ENCODE data around the gene POU5F1. TPM values are rescaled to one million over a fixed set of nuclear protein-coding genes. Genes with fewer than 3 reads are reported as not detected.
A peak's percentile ranks its signal among the peaks of the same experiment; 100 is the strongest.
"Not testable (repeated sequence)": the region's sequence is repeated elsewhere in the genome, so short reads cannot be mapped to it uniquely, and the experiment has no call there.

POU5F1 gene
- total RNA-seq, 6 donors from 2014 or later = 4.1 to 13.6 (median 5.7) TPM

GRCh38 chr6:31194061-31194834 lies 23.8 kb upstream of the POU5F1 start:
- TF ChIP-seq, protein P1, sequence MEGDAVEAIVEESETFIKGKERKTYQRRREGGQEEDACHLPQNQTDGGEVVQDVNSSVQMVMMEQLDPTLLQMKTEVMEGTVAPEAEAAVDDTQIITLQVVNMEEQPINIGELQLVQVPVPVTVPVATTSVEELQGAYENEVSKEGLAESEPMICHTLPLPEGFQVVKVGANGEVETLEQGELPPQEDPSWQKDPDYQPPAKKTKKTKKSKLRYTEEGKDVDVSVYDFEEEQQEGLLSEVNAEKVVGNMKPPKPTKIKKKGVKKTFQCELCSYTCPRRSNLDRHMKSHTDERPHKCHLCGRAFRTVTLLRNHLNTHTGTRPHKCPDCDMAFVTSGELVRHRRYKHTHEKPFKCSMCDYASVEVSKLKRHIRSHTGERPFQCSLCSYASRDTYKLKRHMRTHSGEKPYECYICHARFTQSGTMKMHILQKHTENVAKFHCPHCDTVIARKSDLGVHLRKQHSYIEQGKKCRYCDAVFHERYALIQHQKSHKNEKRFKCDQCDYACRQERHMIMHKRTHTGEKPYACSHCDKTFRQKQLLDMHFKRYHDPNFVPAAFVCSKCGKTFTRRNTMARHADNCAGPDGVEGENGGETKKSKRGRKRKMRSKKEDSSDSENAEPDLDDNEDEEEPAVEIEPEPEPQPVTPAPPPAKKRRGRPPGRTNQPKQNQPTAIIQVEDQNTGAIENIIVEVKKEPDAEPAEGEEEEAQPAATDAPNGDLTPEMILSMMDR (IDR thresholded peaks at IDR 0.05) = no peak
- TF ChIP-seq POLR2A (IDR thresholded peaks at IDR 0.05) (no peak), EP300 (IDR thresholded peaks at IDR 0.05) (no peak), POLR2AphosphoS5 (IDR thresholded peaks at IDR 0.05) (no peak)
- H3K4me1 ChIP-seq = peaks cover 13 to 30% (median 20%) of the 10 kb centered on the region in 4 donors
- WGBS, 2 donors = 40 to 46% methylated on average over 6 of the region's 6 CpGs
- H3K27me3 ChIP-seq = no peaks in the 10 kb centered on the region
- peak overlapping the region; percentile 12 to 71 (median 48) for H3K27ac ChIP-seq
- DNase-seq (no peak), ATAC-seq (ENCODE audit: low FRiP score in 2 of 2) (no peak)
- H3K4me3 ChIP-seq = no peak overlapping the region
- H3K9me3 ChIP-seq = no peaks in the 10 kb centered on the region
- no peaks in the 10 kb centered on the region for H3K36me3 ChIP-seq

GRCh38 chr6:31193206-31193605 lies 22.7 kb upstream of the POU5F1 start:
- Histone ChIP-seq H3K9me3 (no peaks in the 10 kb centered on the region), H3K4me3 (no peak overlapping the region), H3K27me3 (no peaks in the 10 kb centered on the region), H3K4me1 (peaks cover 5 to 22% (median 14%) of the 10 kb centered on the region in 4 donors), H3K27ac (peak overlapping the region in 1 of 4 donors; percentile 47), H3K36me3 (no peaks in the 10 kb centered on the region)
- DNase-seq (no peak), ATAC-seq (ENCODE audit: low FRiP score in 2 of 2) (no peak)
- 80 to 81% methylated on average over 7 to 8 of the region's 8 CpGs for WGBS, 2 donors
- TF ChIP-seq, protein P1 (IDR thresholded peaks at IDR 0.05) = no peak
- TF ChIP-seq POLR2A (IDR thresholded peaks at IDR 0.05) = no peak
- TF ChIP-seq POLR2AphosphoS5 (IDR thresholded peaks at IDR 0.05) = no peak
- no peak for TF ChIP-seq EP300 (IDR thresholded peaks at IDR 0.05)

GRCh38 chr6:31192431-31193105 lies 22.1 kb upstream of the POU5F1 start:
- DNase-seq (peak in 1 of 2 donors; percentile 71), ATAC-seq (ENCODE audit: low FRiP score in 2 of 2) (peak; percentile 39 to 56)
- H3K27me3 ChIP-seq, H3K9me3 ChIP-seq, H3K36me3 ChIP-seq, H3K4me3 ChIP-seq, H3K27ac ChIP-seq: not testable (repeated sequence)
- TF ChIP-seq, protein P1 (IDR thresholded peaks at IDR 0.05) = peak; percentile 34 to 71 (median 46)
- WGBS, 2 donors = 55 to 65% methylated on average over 10 of the region's 10 CpGs
- peaks cover 8 to 22% (median 14%) of the 10 kb centered on the region in 4 donors for H3K4me1 ChIP-seq

GRCh38 chr6:31190488-31190887 lies 20.0 kb upstream of the POU5F1 start:
- no peak overlapping the region for H3K27ac ChIP-seq
- TF ChIP-seq, protein P1 (IDR thresholded peaks at IDR 0.05) = no peak
- TF ChIP-seq EP300 (IDR thresholded peaks at IDR 0.05) (no peak), POLR2AphosphoS5 (IDR thresholded peaks at IDR 0.05) (no peak), POLR2A (IDR thresholded peaks at IDR 0.05) (no peak)
- H3K36me3 ChIP-seq = no peaks in the 10 kb centered on the region
- no peaks in the 10 kb centered on the region for H3K9me3 ChIP-seq
- ATAC-seq (ENCODE audit: low FRiP score in 2 of 2) (no peak), DNase-seq (no peak)
- no peak overlapping the region for H3K4me3 ChIP-seq
- H3K4me1 ChIP-seq = peaks cover 10 to 19% (median 15%) of the 10 kb centered on the region in 4 donors
- WGBS, 2 donors = 72 to 84% methylated on average over 4 of the region's 4 CpGs
- H3K27me3 ChIP-seq = no peaks in the 10 kb centered on the region

DNA sequence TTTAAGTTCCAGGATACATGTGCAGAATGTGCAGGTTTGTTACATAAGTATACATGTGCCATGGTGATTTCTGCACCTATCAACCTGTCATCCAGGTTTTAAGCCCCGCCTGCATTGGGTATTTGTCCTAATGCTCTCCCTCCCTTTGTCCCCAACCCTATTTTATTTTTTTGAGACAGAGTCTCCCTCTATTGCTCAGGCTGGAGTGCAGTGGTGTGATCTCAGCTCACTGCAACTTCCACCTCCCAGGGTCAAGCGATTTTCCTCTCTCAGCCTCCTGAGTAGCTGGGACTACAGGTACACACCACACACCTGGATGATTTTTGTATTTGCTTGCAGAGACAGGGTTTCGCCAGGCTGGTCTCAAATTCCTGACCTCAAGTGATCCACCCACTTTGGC lies 18.7 kb upstream of the POU5F1 start:
- not testable (repeated sequence) for H3K4me1 ChIP-seq; H3K36me3 ChIP-seq; DNase-seq; H3K4me3 ChIP-seq; H3K27ac ChIP-seq; H3K27me3 ChIP-seq; H3K9me3 ChIP-seq; ATAC-seq (ENCODE audit: low FRiP score in 2 of 2)
- 86 to 88% methylated on average over 3 of the region's 3 CpGs for WGBS, 2 donors
